MM.1S (cell line): Measurements from ENCODE around the gene LRRC42.
"Not testable (repeated sequence)": the region's sequence is repeated elsewhere in the genome, so short reads cannot be mapped to it uniquely, and the experiment has no call there.

Experiments used
- DNase-seq: peaks from one replicate; pipeline ENCODE4 v3.0.0-alpha.2; 2015
- H2AFZ ChIP-seq: fragments of 300-600 bp; sonication (generic); 2 replicates; pipeline ENCODE4 v1.6.0; 2016; ENCODE audit warnings: antibody characterized with exemption, low read length
- H3F3A ChIP-seq: fragments of 300-600 bp; sonication (generic); 2 replicates; pipeline ENCODE4 v1.6.1; 2016; ENCODE audit warnings: mild to moderate bottlenecking, antibody characterized with exemption, low read length, moderate library complexity, mixed read lengths; ENCODE audit not compliant: insufficient read depth
- H3K27ac ChIP-seq: fragments of 300-600 bp; sonication (generic); 2 replicates; pipeline ENCODE4 v1.5.1; 2016; ENCODE audit warnings: mild to moderate bottlenecking, low read length
- H3K27me3 ChIP-seq: fragments of 300-600 bp; sonication (generic); replicated peaks from 2 replicates; pipeline ENCODE4 v1.6.0; 2016; ENCODE audit warnings: low read length; ENCODE audit not compliant: insufficient read depth
- H3K36me3 ChIP-seq: fragments of 300-600 bp; sonication (generic); replicated peaks from 2 replicates; pipeline ENCODE4 v1.6.1; 2016; ENCODE audit warnings: mild to moderate bottlenecking, low read length, mixed read lengths; ENCODE audit not compliant: insufficient read depth
- H3K4me1 ChIP-seq: fragments of 300-600 bp; sonication (generic); 2 replicates; pipeline ENCODE4 v1.6.1; 2016; ENCODE audit warnings: low read length, mixed read lengths
- H3K4me2 ChIP-seq: fragments of 300-600 bp; sonication (generic); 2 replicates; pipeline ENCODE4 v1.6.0; 2016; ENCODE audit warnings: low read depth, low read length
- H3K4me3 ChIP-seq: fragments of 300-600 bp; sonication (generic); 2 replicates; pipeline ENCODE4 v1.5.1; 2016; ENCODE audit warnings: low read length, mixed read lengths
- H3K79me2 ChIP-seq: fragments of 300-600 bp; sonication (generic); 2 replicates; pipeline ENCODE4 v1.6.1; 2016; ENCODE audit warnings: mixed run types, low read length, mixed read lengths
- H3K9ac ChIP-seq: fragments of 300-600 bp; sonication (generic); 2 replicates; pipeline ENCODE4 v1.6.1; 2016; ENCODE audit warnings: low read length, mixed read lengths
- H3K9me2 ChIP-seq: fragments of 300-600 bp; sonication (generic); replicated peaks from 2 replicates; pipeline ENCODE4 v1.6.1; 2016; ENCODE audit warnings: mild to moderate bottlenecking, low read length, mixed read lengths; ENCODE audit not compliant: insufficient read depth
- H3K9me3 ChIP-seq: fragments of 300-600 bp; sonication (generic); replicated peaks from 2 replicates; pipeline ENCODE4 v1.6.1; 2016; ENCODE audit warnings: mild to moderate bottlenecking, low read length, mixed read lengths; ENCODE audit not compliant: insufficient read depth
- H4K20me1 ChIP-seq: fragments of 300-600 bp; sonication (generic); 2 replicates; pipeline ENCODE4 v1.6.1; 2016; ENCODE audit warnings: mild to moderate bottlenecking, low read length, moderate library complexity, mixed read lengths; ENCODE audit not compliant: insufficient read depth
- EZH2 ChIP-seq: fragments of 300-600 bp; sonication (generic); optimal IDR thresholded peaks from 2 replicates; pipeline ENCODE3; 2017; ENCODE audit warnings: low read depth, mild to moderate bottlenecking, antibody characterized with exemption, low read length, mixed read lengths
- EZH2phosphoT487 ChIP-seq: fragments of 300-600 bp; sonication (generic); IDR thresholded peaks from 2 replicates; pipeline ENCODE4 v1.6.1; 2018; ENCODE audit warnings: antibody characterized with exemption, low read length
- TF ChIP-seq, protein P1 (sequence below): fragments of 300-600 bp; sonication (generic); IDR thresholded peaks from 2 replicates; pipeline ENCODE4 v1.5.1; 2016; ENCODE audit warnings: antibody characterized with exemption, low read length, mixed read lengths

Gene LRRC42

DNA sequence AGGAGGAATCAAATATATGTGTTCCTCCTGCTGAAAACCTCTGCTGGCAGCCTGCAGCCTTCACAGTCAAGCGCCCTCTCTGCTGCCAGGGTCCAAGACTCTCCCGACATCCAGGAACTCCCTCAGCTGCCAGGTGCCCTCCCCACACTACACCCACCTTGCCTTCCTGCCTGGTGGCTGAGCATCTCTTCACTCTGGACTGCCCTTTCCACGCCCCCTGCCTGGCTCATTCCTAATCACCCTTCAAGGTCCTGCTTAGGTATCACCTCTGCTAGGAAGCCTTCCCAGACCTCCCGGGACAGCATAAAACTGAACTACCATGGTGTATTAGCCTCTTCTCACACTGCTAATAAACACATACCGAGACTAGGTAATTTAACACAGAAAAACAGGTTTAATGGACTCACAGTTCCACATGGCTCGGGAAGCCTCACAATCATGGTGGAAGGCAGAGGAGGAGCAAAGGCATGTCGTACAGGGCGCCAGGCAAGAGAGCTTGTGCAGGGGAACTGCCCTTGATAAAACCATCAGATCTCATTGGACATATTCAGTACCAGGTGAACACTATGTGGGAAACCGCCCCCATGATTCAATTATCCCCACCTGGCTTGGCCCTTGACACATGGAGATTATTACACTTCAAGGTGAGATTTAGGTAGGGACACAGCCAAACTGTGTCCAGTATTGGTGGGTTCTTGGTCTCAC lies 56.5 kb downstream of the LRRC42 start:
- Histone ChIP-seq H3K9me2 (no peaks in the 10 kb centered on the region), H3K79me2 (no peaks in the 10 kb centered on the region), H2AFZ (no peak overlapping the region), H3K4me2 (no peak overlapping the region), H3K9me3 (no peaks in the 10 kb centered on the region), H3F3A (no peaks in the 10 kb centered on the region), H3K27ac (no peak overlapping the region), H3K4me3 (no peak overlapping the region), H3K36me3 (no peaks in the 10 kb centered on the region), H4K20me1 (no peaks in the 10 kb centered on the region), H3K4me1 (no peaks in the 10 kb centered on the region), H3K9ac (no peak overlapping the region), H3K27me3 (no peaks in the 10 kb centered on the region)
- DNase-seq: no peak
- TF ChIP-seq EZH2: no peak

DNA sequence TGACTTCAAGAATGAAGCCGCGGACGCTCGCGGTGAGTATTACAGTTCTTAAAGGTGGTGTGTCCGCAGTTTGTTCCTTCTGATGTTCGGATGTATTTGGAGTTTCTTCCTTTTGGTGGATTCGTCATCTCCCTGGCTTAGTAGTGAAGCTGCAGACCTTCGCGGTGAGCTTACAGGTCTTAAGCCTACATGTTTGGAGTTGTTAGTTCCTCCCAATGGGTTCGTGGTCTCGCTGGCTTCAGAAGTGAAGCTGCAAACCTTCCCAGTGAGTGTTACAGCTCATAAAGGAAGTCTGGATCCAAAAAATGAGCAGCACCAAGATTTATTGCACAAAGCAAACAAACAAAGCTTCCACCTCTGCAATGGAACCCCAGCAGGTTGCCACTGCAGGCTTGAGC lies 57.1 kb downstream of the LRRC42 start:
- H3K4me3 ChIP-seq: no peak overlapping the region
- H4K20me1 ChIP-seq: no peaks in the 10 kb centered on the region
- TF ChIP-seq EZH2 (no peak), EZH2phosphoT487 (no peak)
- TF ChIP-seq, protein P1, sequence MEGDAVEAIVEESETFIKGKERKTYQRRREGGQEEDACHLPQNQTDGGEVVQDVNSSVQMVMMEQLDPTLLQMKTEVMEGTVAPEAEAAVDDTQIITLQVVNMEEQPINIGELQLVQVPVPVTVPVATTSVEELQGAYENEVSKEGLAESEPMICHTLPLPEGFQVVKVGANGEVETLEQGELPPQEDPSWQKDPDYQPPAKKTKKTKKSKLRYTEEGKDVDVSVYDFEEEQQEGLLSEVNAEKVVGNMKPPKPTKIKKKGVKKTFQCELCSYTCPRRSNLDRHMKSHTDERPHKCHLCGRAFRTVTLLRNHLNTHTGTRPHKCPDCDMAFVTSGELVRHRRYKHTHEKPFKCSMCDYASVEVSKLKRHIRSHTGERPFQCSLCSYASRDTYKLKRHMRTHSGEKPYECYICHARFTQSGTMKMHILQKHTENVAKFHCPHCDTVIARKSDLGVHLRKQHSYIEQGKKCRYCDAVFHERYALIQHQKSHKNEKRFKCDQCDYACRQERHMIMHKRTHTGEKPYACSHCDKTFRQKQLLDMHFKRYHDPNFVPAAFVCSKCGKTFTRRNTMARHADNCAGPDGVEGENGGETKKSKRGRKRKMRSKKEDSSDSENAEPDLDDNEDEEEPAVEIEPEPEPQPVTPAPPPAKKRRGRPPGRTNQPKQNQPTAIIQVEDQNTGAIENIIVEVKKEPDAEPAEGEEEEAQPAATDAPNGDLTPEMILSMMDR: no peak
- no peaks in the 10 kb centered on the region for H3K27me3 ChIP-seq
- no peaks in the 10 kb centered on the region for H3F3A ChIP-seq
- no peaks in the 10 kb centered on the region for H3K4me1 ChIP-seq
- H2AFZ ChIP-seq: no peak overlapping the region
- no peak overlapping the region for H3K9ac ChIP-seq
- no peak overlapping the region for H3K27ac ChIP-seq
- H3K36me3 ChIP-seq: no peaks in the 10 kb centered on the region
- DNase-seq: no peak
- H3K9me2 ChIP-seq: no peaks in the 10 kb centered on the region
- H3K9me3 ChIP-seq: no peaks in the 10 kb centered on the region
- no peak overlapping the region for H3K4me2 ChIP-seq
- no peaks in the 10 kb centered on the region for H3K79me2 ChIP-seq

DNA sequence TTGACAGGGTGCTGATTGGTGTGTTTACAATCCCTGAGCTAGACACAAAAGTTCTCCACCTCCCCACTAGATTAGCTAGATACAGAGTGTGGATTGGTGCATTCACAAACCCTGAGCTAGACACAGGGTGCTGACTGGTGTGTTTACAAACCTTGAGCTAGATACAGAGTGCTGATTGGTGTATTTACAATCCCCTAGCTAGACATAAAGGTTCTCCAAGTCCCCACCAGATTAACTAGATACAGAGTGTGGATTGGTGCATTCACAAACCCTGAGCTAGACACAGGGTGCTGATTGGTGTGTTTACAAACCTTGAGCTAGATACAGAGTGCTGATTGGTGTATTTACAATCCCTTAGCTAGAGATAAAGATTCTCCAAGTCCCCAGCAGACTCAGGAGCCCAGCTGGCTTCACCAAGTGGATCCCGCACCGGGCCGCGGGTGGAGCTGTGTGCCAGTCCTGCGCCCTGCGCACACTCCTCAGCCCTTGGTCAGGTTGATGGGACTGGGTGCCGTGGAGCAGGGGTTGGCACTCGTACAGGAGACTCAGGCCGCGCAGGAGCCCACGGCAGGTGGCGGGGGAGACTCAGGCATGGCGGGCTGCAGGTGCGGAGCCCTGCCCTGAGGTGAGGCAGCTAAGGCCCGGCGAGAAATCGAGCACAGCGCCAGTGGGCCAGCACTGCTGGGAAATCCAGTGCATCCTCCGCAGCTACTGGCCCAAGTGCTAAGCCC lies 57.8 kb downstream of the LRRC42 start:
- not testable (repeated sequence) for H3K4me3 ChIP-seq, H3K27ac ChIP-seq, H3K79me2 ChIP-seq, H3K27me3 ChIP-seq, H3K4me2 ChIP-seq, H3K4me1 ChIP-seq, H3K9me2 ChIP-seq, H2AFZ ChIP-seq, H4K20me1 ChIP-seq, H3F3A ChIP-seq, H3K9me3 ChIP-seq, DNase-seq, H3K36me3 ChIP-seq, H3K9ac ChIP-seq

DNA sequence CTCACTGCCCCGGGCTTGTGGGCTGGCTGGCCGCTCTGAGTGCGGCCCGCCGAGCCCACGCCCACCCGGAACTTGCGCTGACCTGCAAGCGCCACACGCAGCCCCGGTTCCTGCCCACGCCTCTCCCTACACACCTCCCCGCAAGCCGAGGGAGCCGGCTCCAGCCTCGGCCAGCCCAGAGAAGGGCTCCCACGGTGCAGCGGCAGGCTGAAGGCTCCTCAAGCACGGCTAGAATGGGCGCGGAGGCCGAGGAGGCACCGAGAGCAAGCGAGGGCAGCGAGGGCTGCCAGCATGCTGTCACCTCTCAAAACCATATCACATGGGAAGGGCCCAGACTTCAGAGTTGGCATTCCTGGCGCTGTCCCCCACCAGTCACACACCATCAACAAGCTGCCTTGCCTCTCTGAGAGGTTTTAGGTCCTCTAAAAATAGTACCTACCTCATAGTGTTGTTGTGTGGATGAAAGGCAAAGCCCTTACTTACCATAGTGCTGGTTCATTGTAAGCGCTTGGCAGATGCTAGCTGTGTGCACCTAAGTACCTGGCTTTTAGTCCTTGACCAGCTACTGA lies 58.4 kb downstream of the LRRC42 start:
- Histone ChIP-seq H3K4me1 (no peaks in the 10 kb centered on the region), H2AFZ (no peak overlapping the region), H3F3A (no peaks in the 10 kb centered on the region), H3K9me2 (no peaks in the 10 kb centered on the region), H3K27me3 (no peaks in the 10 kb centered on the region), H3K36me3 (no peaks in the 10 kb centered on the region), H3K4me2 (no peak overlapping the region), H3K79me2 (no peaks in the 10 kb centered on the region), H3K9me3 (no peaks in the 10 kb centered on the region), H3K27ac (no peak overlapping the region), H3K4me3 (no peak overlapping the region), H3K9ac (no peak overlapping the region), H4K20me1 (no peaks in the 10 kb centered on the region)
- no peak for DNase-seq
- TF ChIP-seq EZH2phosphoT487: no peak
- TF ChIP-seq EZH2: no peak
- TF ChIP-seq, protein P1: no peak
